Loucy (cell line): ENCODE results near the gene FAM120B.

Experiments used
- H2AFZ ChIP-seq: fragments of 200-600 bp; sonication (generic); 2 replicates; pipeline ENCODE4 v1.6.0; 2016; ENCODE audit warnings: antibody characterized with exemption, mild to moderate bottlenecking, low read length, moderate library complexity
- H3F3A ChIP-seq: fragments of 200-600 bp; 2 replicates; pipeline ENCODE4 v1.6.0; 2016; ENCODE audit warnings: antibody characterized with exemption, low read depth, mild to moderate bottlenecking
- H3K27me3 ChIP-seq: fragments of 200-600 bp; sonication (generic); 2 replicates; pipeline ENCODE4 v1.6.1; 2014; ENCODE audit warnings: low read length, mild to moderate bottlenecking; ENCODE audit not compliant: insufficient read depth, poor library complexity, severe bottlenecking
- H3K36me3 ChIP-seq: fragments of 200-600 bp; sonication (generic); 2 replicates; pipeline ENCODE4 v1.6.1; 2016; ENCODE audit warnings: low read length; ENCODE audit not compliant: insufficient read depth
- H3K4me1 ChIP-seq: fragments of 200-600 bp; sonication (generic); 2 replicates; pipeline ENCODE4 v1.5.1; 2014; ENCODE audit warnings: low read length, mild to moderate bottlenecking; ENCODE audit not compliant: insufficient read depth, poor library complexity, severe bottlenecking
- H3K4me2 ChIP-seq: fragments of 200-600 bp; sonication (generic); 2 replicates; pipeline ENCODE4 v1.6.0; 2014; ENCODE audit warnings: antibody characterized with exemption, low read length, low read depth, mild to moderate bottlenecking; ENCODE audit not compliant: poor library complexity, severe bottlenecking
- H3K4me3 ChIP-seq: fragments of 200-600 bp; sonication (generic); 2 replicates; pipeline ENCODE4 v1.5.1; 2014; ENCODE audit warnings: low read length, mild to moderate bottlenecking, mixed read lengths; ENCODE audit not compliant: poor library complexity, severe bottlenecking
- H3K79me2 ChIP-seq: fragments of 200-600 bp; sonication (generic); 2 replicates; pipeline ENCODE4 v1.6.1; 2014; ENCODE audit warnings: low read length; ENCODE audit not compliant: insufficient read depth
- H3K9ac ChIP-seq: fragments of 200-600 bp; sonication (generic); 2 replicates; pipeline ENCODE4 v1.6.0; 2014; ENCODE audit warnings: mild to moderate bottlenecking, low read depth, low read length, moderate library complexity; ENCODE audit not compliant: poor library complexity, severe bottlenecking
- H3K9me2 ChIP-seq: fragments of 200-600 bp; sonication (generic); replicated peaks from 2 replicates; pipeline ENCODE4 v1.6.1; 2016; ENCODE audit warnings: low read depth, low read length, mixed read lengths
- H3K9me3 ChIP-seq: fragments of 200-600 bp; sonication (generic); 2 replicates; pipeline ENCODE4 v1.6.1; 2014; ENCODE audit warnings: mild to moderate bottlenecking, antibody characterized with exemption, low read length, low read depth; ENCODE audit not compliant: insufficient read depth
- H4K20me1 ChIP-seq: fragments of 200-600 bp; sonication (generic); 2 replicates; pipeline ENCODE4 v1.6.0; 2014; ENCODE audit warnings: antibody characterized with exemption, low read length, mild to moderate bottlenecking; ENCODE audit not compliant: insufficient read depth, poor library complexity, severe bottlenecking
- EZH2phosphoT487 ChIP-seq: fragments of 200-600 bp; IDR thresholded peaks from 2 replicates; pipeline ENCODE4 v1.6.1; 2018; ENCODE audit warnings: antibody characterized with exemption, mild to moderate bottlenecking, moderate library complexity, borderline replicate concordance
- TF ChIP-seq, protein P1 (sequence below): fragments of 200-600 bp; sonication (generic); conservative IDR thresholded peaks from 2 replicates; pipeline ENCODE4 v1.5.1; 2014; ENCODE audit warnings: mild to moderate bottlenecking, antibody characterized with exemption, low read length

FAM120B gene

DNA sequence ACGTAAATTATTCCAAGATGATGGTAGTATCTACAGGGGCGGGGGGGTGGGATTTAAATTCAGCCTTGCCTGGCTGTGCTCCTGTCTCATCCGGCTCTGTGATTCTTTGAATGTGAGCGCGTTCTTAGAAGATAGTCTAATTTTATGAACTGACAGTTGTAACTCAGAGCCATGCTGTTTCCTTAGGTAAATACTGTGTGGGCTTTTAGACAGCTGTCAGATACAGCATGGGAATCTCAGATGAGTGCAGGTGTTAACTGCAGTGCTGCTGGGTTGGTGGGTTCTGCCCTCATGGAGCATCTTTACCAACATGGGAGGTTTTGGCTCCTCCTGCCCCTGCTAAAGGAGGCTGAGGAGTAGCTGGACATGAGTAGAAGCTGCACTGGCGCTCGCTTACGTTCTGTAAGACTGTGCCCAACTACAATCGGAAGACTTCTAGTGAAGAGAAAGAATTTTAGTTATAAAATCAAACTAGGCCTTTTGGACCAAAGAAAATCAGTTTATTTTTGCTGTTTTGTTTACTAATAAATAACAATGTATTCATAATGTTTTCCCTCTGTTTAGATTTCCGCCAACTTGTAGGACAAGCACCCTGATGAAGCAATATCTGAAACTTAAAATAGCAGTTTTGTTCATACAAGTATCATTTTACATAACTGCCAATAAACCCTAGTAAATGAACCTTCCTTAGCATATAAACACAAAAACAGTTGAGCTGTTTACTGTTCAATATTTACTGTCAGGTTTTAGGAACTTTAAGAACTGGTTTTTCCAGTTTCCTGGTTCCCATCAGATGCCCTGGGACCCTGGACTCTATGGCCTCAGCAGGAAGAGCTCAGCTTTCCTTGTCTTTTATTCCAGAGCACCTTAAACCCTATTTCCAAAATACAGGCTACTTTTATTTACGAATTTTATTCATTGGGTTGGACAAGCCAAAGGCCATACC is 66.1 kb downstream of the FAM120B start:
- Histone ChIP-seq H3K9me2 (no peaks in the 10 kb centered on the region), H4K20me1 (no peaks in the 10 kb centered on the region), H3K36me3 (peaks cover 8% of the 10 kb centered on the region), H3K9ac (no peak overlapping the region), H3K4me1 (peaks cover 8% of the 10 kb centered on the region), H3F3A (no peaks in the 10 kb centered on the region), H3K79me2 (no peaks in the 10 kb centered on the region), H3K9me3 (no peaks in the 10 kb centered on the region), H3K4me2 (no peak overlapping the region), H3K27me3 (no peaks in the 10 kb centered on the region), H2AFZ (no peak overlapping the region), H3K4me3 (no peak overlapping the region)
- TF ChIP-seq EZH2phosphoT487 = no peak
- TF ChIP-seq, protein P1, sequence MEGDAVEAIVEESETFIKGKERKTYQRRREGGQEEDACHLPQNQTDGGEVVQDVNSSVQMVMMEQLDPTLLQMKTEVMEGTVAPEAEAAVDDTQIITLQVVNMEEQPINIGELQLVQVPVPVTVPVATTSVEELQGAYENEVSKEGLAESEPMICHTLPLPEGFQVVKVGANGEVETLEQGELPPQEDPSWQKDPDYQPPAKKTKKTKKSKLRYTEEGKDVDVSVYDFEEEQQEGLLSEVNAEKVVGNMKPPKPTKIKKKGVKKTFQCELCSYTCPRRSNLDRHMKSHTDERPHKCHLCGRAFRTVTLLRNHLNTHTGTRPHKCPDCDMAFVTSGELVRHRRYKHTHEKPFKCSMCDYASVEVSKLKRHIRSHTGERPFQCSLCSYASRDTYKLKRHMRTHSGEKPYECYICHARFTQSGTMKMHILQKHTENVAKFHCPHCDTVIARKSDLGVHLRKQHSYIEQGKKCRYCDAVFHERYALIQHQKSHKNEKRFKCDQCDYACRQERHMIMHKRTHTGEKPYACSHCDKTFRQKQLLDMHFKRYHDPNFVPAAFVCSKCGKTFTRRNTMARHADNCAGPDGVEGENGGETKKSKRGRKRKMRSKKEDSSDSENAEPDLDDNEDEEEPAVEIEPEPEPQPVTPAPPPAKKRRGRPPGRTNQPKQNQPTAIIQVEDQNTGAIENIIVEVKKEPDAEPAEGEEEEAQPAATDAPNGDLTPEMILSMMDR = no peak

- Histone ChIP-seq H3K79me2 (no peaks in the 10 kb centered on the region), H2AFZ (no peak overlapping the region), H4K20me1 (no peaks in the 10 kb centered on the region), H3F3A (0 out of 2 replicates have a peak, but pooled peaks cover 3% of the 10 kb centered on the region), H3K4me2 (no peak overlapping the region), H3K9me3 (no peaks in the 10 kb centered on the region), H3K36me3 (0 out of 2 replicates have a peak, but pooled peaks cover 2% of the 10 kb centered on the region), H3K4me1 (peaks cover 19% of the 10 kb centered on the region), H3K27me3 (no peaks in the 10 kb centered on the region), H3K4me3 (no peak overlapping the region), H3K9me2 (no peaks in the 10 kb centered on the region), H3K9ac (no peak overlapping the region)
- no peak for TF ChIP-seq EZH2phosphoT487
- TF ChIP-seq, protein P1 = no peak
These were observed 68.2 kb downstream of the FAM120B start for GRCh38 chr6:170374571-170375444.

DNA sequence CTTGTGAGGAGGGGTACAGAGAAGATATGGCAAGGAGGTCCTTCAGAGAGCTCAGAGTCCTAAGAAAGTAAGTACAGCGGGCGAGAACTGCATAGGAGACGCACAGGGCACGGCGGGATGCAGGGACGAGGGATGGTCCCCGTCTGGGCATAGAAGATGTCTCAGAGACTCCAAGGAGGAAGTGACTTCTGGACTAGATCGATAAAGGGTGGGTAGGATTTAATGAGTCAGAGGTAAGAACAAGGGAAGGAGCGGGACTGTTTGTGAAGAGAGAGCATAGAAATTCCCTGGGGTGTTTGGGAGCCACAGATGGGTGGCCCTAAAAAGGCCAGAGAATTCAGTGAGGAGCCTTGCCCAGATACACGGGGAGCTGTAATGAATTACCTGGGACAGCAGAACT is 69.1 kb downstream of the FAM120B start:
- no peaks in the 10 kb centered on the region for H3K79me2 ChIP-seq

More for the DNA sequence above, 69.1 kb downstream of the FAM120B start:
- no peak overlapping the region for H2AFZ ChIP-seq
- 0 out of 2 replicates have a peak, but pooled peaks cover 3% of the 10 kb centered on the region for H3F3A ChIP-seq
- no peaks in the 10 kb centered on the region for H3K9me2 ChIP-seq
- TF ChIP-seq, protein P1 = no peak
- no peak for TF ChIP-seq EZH2phosphoT487
- H3K4me3 ChIP-seq = no peak overlapping the region
- H3K36me3 ChIP-seq = no peaks in the 10 kb centered on the region
- H3K9me3 ChIP-seq = no peaks in the 10 kb centered on the region
- H3K27me3 ChIP-seq = no peaks in the 10 kb centered on the region
- H3K4me1 ChIP-seq = peaks cover 19% of the 10 kb centered on the region
- H4K20me1 ChIP-seq = no peaks in the 10 kb centered on the region
- H3K9ac ChIP-seq = no peak overlapping the region
- H3K4me2 ChIP-seq = no peak overlapping the region
